SK-N-MC (cell line): ENCODE data around the gene TBC1D1.

Experiments
- EZH2 ChIP-seq: fragments of 200-600 bp; sonication (generic); IDR thresholded peaks from one replicate; pipeline ENCODE4 v1.6.1; 2017; ENCODE audit warnings: antibody characterized with exemption
- FOXP2 ChIP-seq: optimal IDR thresholded peaks from 2 replicates; pipeline ENCODE3; 2011; ENCODE audit warnings: mild to moderate bottlenecking, moderate library complexity; ENCODE audit not compliant: insufficient read depth; ENCODE audit errors: extremely low read length, control extremely low read depth
- POLR2AphosphoS5 ChIP-seq: IDR thresholded peaks from 2 replicates; pipeline ENCODE4 v1.6.1; 2012; ENCODE audit warnings: mild to moderate bottlenecking, low read depth, low read length, borderline replicate concordance

DNA sequence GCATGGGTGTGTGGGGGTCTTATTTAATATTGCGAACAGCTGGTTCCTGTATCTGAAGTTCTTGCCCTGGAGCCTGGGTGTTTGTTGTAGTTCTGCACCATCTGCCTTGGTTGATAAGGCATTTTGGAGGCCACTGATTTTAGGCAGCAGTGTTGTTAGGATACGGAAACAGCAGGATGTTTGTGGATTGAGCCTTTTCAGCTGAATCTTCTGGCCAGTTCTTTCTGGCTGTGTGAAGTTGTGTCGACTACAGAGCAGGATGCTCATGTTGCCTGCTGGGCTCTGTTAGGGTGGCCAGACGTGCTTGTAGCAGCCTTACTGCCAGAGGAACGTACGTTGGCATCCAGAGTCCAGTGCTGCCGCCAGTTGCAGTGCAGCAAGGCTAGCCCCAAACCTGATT is 203.5 kb downstream of the TBC1D1 start:
- TF ChIP-seq POLR2AphosphoS5 (no peak), EZH2 (no peak), FOXP2 (no peak)
